ENCODE results near the gene OR2S2. TPM values are rescaled to one million over a fixed set of nuclear protein-coding genes. Genes with fewer than 3 reads are reported as not detected.
"Not testable (repeated sequence)": the region's sequence is repeated elsewhere in the genome, so short reads cannot be mapped to it uniquely, and the experiment has no call there.

Gene OR2S2
- total RNA-seq, 1 experiment from 2014 or later, result not detected

GRCh38 chr9:35915681-35916294 lies 42.2 kb downstream of the OR2S2 start:
- no TSS peak for BruUV-seq (replicated peaks)
- Histone ChIP-seq H3K27me3 (replicated peaks; ENCODE audit: control insufficient read depth, insufficient read depth, low read length) (no peaks in the 10 kb centered on the region), H3K36me3 (ENCODE audit: control insufficient read depth, insufficient read depth, low read length) (no peaks in the 10 kb centered on the region), H3K4me3 (ENCODE audit: low read depth, low read length) (no peak overlapping the region), H3K9me3 (no peaks in the 10 kb centered on the region), H3K4me1 (peaks cover 17% of the 10 kb centered on the region)
- DNase-seq, result no peak
- Mint-ChIP-seq H3K27me3 (ENCODE audit: insufficient read depth, unreplicated experiment) (no peaks in the 10 kb centered on the region), H3K36me3 (ENCODE audit: insufficient read depth, unreplicated experiment) (no peaks in the 10 kb centered on the region), H3K9me3 (ENCODE audit: unreplicated experiment) (no peaks in the 10 kb centered on the region), H3K4me1 (ENCODE audit: low read depth, unreplicated experiment) (no peaks in the 10 kb centered on the region), H3K27ac (ENCODE audit: unreplicated experiment) (no peak overlapping the region), H3K4me3 (ENCODE audit: unreplicated experiment) (no peak overlapping the region)
- POLR2A ChIA-PET, result no interaction called here
- CTCF ChIA-PET, result interaction anchor here (0.7 kb wide), 1 partner anchor 47 kb away, joined by 3 read pairs; no protein-coding TSS in a partner anchor
- intact Hi-C loops (cut with micrococcal nuclease; ENCODE audit: unreplicated experiment), result no loop called here
- TF ChIP-seq, protein P1, sequence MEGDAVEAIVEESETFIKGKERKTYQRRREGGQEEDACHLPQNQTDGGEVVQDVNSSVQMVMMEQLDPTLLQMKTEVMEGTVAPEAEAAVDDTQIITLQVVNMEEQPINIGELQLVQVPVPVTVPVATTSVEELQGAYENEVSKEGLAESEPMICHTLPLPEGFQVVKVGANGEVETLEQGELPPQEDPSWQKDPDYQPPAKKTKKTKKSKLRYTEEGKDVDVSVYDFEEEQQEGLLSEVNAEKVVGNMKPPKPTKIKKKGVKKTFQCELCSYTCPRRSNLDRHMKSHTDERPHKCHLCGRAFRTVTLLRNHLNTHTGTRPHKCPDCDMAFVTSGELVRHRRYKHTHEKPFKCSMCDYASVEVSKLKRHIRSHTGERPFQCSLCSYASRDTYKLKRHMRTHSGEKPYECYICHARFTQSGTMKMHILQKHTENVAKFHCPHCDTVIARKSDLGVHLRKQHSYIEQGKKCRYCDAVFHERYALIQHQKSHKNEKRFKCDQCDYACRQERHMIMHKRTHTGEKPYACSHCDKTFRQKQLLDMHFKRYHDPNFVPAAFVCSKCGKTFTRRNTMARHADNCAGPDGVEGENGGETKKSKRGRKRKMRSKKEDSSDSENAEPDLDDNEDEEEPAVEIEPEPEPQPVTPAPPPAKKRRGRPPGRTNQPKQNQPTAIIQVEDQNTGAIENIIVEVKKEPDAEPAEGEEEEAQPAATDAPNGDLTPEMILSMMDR (IDR thresholded peaks at IDR 0.05; ENCODE audit: insufficient read depth in 1 of 2, low read depth in 1 of 2, low read length in 1 of 2, severe bottlenecking in 1 of 2, unreplicated experiment in 1 of 2), result no peak

GRCh38 chr9:35914301-35914807 lies 43.6 kb downstream of the OR2S2 start:
- CTCF ChIA-PET, result interaction anchor here (0.7 kb wide), 1 partner anchor 40 kb away, joined by 4 read pairs; no protein-coding TSS in a partner anchor
- H3K4me1 ChIP-seq, result peaks cover 2% of the 10 kb centered on the region
- BruUV-seq (replicated peaks), result no TSS peak

GRCh38 chr9:35913429-35913828 lies 44.5 kb downstream of the OR2S2 start:
- H3K36me3 Mint-ChIP-seq (ENCODE audit: insufficient read depth, unreplicated experiment); POLR2A ChIA-PET: not testable (repeated sequence)

More at GRCh38 chr9:35914301-35914807, 43.6 kb downstream of the OR2S2 start:
- H3K27ac Mint-ChIP-seq (ENCODE audit: unreplicated experiment), result no peak overlapping the region
- H3K9me3 Mint-ChIP-seq (ENCODE audit: unreplicated experiment), result no peaks in the 10 kb centered on the region
- no peaks in the 10 kb centered on the region for H3K9me3 ChIP-seq
- no peaks in the 10 kb centered on the region for H3K36me3 Mint-ChIP-seq (ENCODE audit: insufficient read depth, unreplicated experiment)
- peak; percentile 64 to 86 for DNase-seq
- no peaks in the 10 kb centered on the region for H3K4me1 Mint-ChIP-seq (ENCODE audit: low read depth, unreplicated experiment)
- H3K4me3 ChIP-seq (ENCODE audit: low read depth, low read length), result no peak overlapping the region
- intact Hi-C loops (cut with micrococcal nuclease; ENCODE audit: unreplicated experiment), result no loop called here
- no peaks in the 10 kb centered on the region for H3K36me3 ChIP-seq (ENCODE audit: control insufficient read depth, insufficient read depth, low read length)
- TF ChIP-seq, protein P1 (IDR thresholded peaks at IDR 0.05; ENCODE audit: insufficient read depth in 1 of 2, low read depth in 1 of 2, low read length in 1 of 2, severe bottlenecking in 1 of 2, unreplicated experiment in 1 of 2), result no peak
- no peak overlapping the region for H3K4me3 Mint-ChIP-seq (ENCODE audit: unreplicated experiment)
- POLR2A ChIA-PET, result no interaction called here
- no peaks in the 10 kb centered on the region for H3K27me3 ChIP-seq (replicated peaks; ENCODE audit: control insufficient read depth, insufficient read depth, low read length)
- no peaks in the 10 kb centered on the region for H3K27me3 Mint-ChIP-seq (ENCODE audit: insufficient read depth, unreplicated experiment)

More at GRCh38 chr9:35913429-35913828, 44.5 kb downstream of the OR2S2 start:
- H3K9me3 ChIP-seq; H3K9me3 Mint-ChIP-seq (ENCODE audit: unreplicated experiment); H3K4me1 Mint-ChIP-seq (ENCODE audit: low read depth, unreplicated experiment); H3K4me3 Mint-ChIP-seq (ENCODE audit: unreplicated experiment); H3K27me3 Mint-ChIP-seq (ENCODE audit: insufficient read depth, unreplicated experiment); intact Hi-C loops (cut with micrococcal nuclease; ENCODE audit: unreplicated experiment); DNase-seq; H3K36me3 ChIP-seq (ENCODE audit: control insufficient read depth, insufficient read depth, low read length); CTCF ChIA-PET; H3K4me3 ChIP-seq (ENCODE audit: low read depth, low read length); H3K27ac Mint-ChIP-seq (ENCODE audit: unreplicated experiment); H3K4me1 ChIP-seq; BruUV-seq (replicated peaks); H3K27me3 ChIP-seq (replicated peaks; ENCODE audit: control insufficient read depth, insufficient read depth, low read length): not testable (repeated sequence)

Data from Caco-2 (cell line).